Activated gamma-delta T cell treated with anti-CD3 and anti-CD28 coated beads, Interleukin-2, amount 50 U/mL, for 16 hours (primary cell): ENCODE results near the gene TSFM.
"Not testable (repeated sequence)": the region's sequence is repeated elsewhere in the genome, so short reads cannot be mapped to it uniquely, and the experiment has no call there.

Experiments used
- DNase-seq: peaks from one replicate; pipeline ENCODE4 v3.0.0-alpha.2; 2020; ENCODE audit warnings: low read depth

Gene TSFM

GRCh38 chr12:57763881-57764661 is 18.5 kb upstream of the TSFM start:
- DNase-seq: no peak

GRCh38 chr12:57764662-57765002 is 18.0 kb upstream of the TSFM start:
- no peak for DNase-seq

- no peak for DNase-seq
Measured at GRCh38 chr12:57765003-57765697, 17.4 kb upstream of the TSFM start.

GRCh38 chr12:57765698-57766463 is 16.7 kb upstream of the TSFM start:
- DNase-seq: no peak

- DNase-seq: no peak
Measured at GRCh38 chr12:57766464-57767304, 15.9 kb upstream of the TSFM start, which contains the start of gene CYP27B1. TSS of gene CYP27B1 (minus strand) at chr12:57767078. CDS start at chr12:57767041, 37 bp downstream.

GRCh38 chr12:57767305-57767698 is 15.3 kb upstream of the TSFM start:
- no peak for DNase-seq

GRCh38 chr12:57767876-57768275 is 14.7 kb upstream of the TSFM start:
- DNase-seq: no peak

- no peak for DNase-seq
Measured at GRCh38 chr12:57769594-57769993, 13.0 kb upstream of the TSFM start.

GRCh38 chr12:57770734-57771133 is 11.9 kb upstream of the TSFM start:
- no peak for DNase-seq

GRCh38 chr12:57771236-57771872 is 11.2 kb upstream of the TSFM start:
- DNase-seq: peak; percentile 76

GRCh38 chr12:57771873-57772428 is 10.6 kb upstream of the TSFM start, which contains the start of gene METTL1:
TSS of gene METTL1 (minus strand) at chr12:57772105. CDS start at chr12:57772083, 22 bp downstream.
- peak; percentile 85 for DNase-seq

- DNase-seq: no peak
Measured at GRCh38 chr12:57772429-57773322, 9.9 kb upstream of the TSFM start, which contains the start of gene EEF1AKMT3. TSS of gene EEF1AKMT3 (plus strand) at chr12:57772614. CDS start at chr12:57772725, 111 bp downstream.

- not testable (repeated sequence) for DNase-seq
Measured at GRCh38 chr12:57774634-57775033, 8.0 kb upstream of the TSFM start.

- DNase-seq: no peak
Measured at GRCh38 chr12:57775044-57775443, 7.5 kb upstream of the TSFM start.

GRCh38 chr12:57775563-57776246 is 6.9 kb upstream of the TSFM start:
- DNase-seq: no peak

- DNase-seq: no peak
Measured at GRCh38 chr12:57776247-57776587, 6.4 kb upstream of the TSFM start.

GRCh38 chr12:57777367-57777766 is 5.2 kb upstream of the TSFM start:
- DNase-seq: no peak

GRCh38 chr12:57777911-57778310 is 4.7 kb upstream of the TSFM start:
- DNase-seq: no peak

GRCh38 chr12:57779736-57780135 is 2.9 kb upstream of the TSFM start:
- no peak for DNase-seq
